Heart left ventricle (tissue), 13 donors: ENCODE data around the gene FAM210A.

Experiments
- POLR2A ChIP-seq, 2 donors: fragments of 450-650 bp; IDR thresholded peaks; one replicate each; pipeline ENCODE4 v1.6.1; 2017; ENCODE audit warnings: antibody characterized with exemption in 2 of 2, mild to moderate bottlenecking in 2 of 2, moderate library complexity in 2 of 2
- TF ChIP-seq, protein P1 (sequence below), 12 donors: fragments of 200-600 bp; sonication (generic) in 4 of 12; IDR thresholded peaks; one replicate each; pipeline versions ENCODE4 v1.5.0 to v1.8.0; 2018 to 2022; ENCODE audit warnings: antibody characterized with exemption in 12 of 12, mild to moderate bottlenecking in 5 of 12
- donor health status: ischemic (EF 13 %, LVEDD 7.1; RV severe dilation, severe dysfunction).
- donor health status: DM: no; HTN: yes; CAD: no.
- donor health status: DM: no; HTN: no; CAD: no.
- donor health status: ischemic (EF 25% LVEDD 6.9; RV normal size, moderate dysfunction).
- donor health status: ischemic (EF 25% LVEDD 5.7; RV mildly dilated, moderate dysfunction).
- donor health status: ischemic (EF 35%, LVEDD 5.7; RV mildly dilated, moderate dysfunction).
- donor health status: nonischemic (EF 11% LVEDD 7.7; RV severe dilation, severe dysfunction).
- donor health status: DM: yes; HTN: yes; CAD: no.
- donor health status: PGD.
- donor health status: ischemic (EF 29% LVEDD 5.4; RV normal size, mild dysfunction).
- donor health status: nonischemic (EF 23%, LVEDD 6.1; RV moderate dilation, normal function).

- TF ChIP-seq, protein P1, sequence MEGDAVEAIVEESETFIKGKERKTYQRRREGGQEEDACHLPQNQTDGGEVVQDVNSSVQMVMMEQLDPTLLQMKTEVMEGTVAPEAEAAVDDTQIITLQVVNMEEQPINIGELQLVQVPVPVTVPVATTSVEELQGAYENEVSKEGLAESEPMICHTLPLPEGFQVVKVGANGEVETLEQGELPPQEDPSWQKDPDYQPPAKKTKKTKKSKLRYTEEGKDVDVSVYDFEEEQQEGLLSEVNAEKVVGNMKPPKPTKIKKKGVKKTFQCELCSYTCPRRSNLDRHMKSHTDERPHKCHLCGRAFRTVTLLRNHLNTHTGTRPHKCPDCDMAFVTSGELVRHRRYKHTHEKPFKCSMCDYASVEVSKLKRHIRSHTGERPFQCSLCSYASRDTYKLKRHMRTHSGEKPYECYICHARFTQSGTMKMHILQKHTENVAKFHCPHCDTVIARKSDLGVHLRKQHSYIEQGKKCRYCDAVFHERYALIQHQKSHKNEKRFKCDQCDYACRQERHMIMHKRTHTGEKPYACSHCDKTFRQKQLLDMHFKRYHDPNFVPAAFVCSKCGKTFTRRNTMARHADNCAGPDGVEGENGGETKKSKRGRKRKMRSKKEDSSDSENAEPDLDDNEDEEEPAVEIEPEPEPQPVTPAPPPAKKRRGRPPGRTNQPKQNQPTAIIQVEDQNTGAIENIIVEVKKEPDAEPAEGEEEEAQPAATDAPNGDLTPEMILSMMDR (IDR thresholded peaks at IDR 0.05): no peak
- no peak for TF ChIP-seq POLR2A (IDR thresholded peaks at IDR 0.05)
Measured at GRCh38 chr18:13627639-13628038, 98.7 kb downstream of the FAM210A start.
